Measurements from ENCODE around the gene XDH.

GRCh38 chr2:31322371-31322770 is 92.2 kb downstream of the XDH start:
- no peak for TF ChIP-seq CTCF (IDR thresholded peaks at IDR 0.05; ENCODE audit: insufficient read depth, low read length, poor library complexity, severe bottlenecking)
- TF ChIP-seq EZH2phosphoT487 (conservative IDR thresholded peaks at IDR 0.05; ENCODE audit: low read length), result no peak
